Occipital lobe (tissue), 2 donors: ENCODE results near the gene SIGLEC1. TPM values are rescaled to one million over a fixed set of nuclear protein-coding genes. Genes with fewer than 3 reads are reported as not detected.
A peak's percentile ranks its signal among the peaks of the same experiment; 100 is the strongest.

Experiments
- DNase-seq: peaks from one replicate; lab custom pipeline; 2025; lab: John Stamatoyannopoulos, UW
- total RNA-seq: library from RNA; depleted of rRNA; stranded (reverse); fragments of >200 nt; gene quantifications from one replicate; pipeline ENCODE4 v1.2.3, GENCODE V29; 2014

Gene SIGLEC1
- total RNA-seq, 1 donor from 2014 or later: 0.16 TPM

DNA sequence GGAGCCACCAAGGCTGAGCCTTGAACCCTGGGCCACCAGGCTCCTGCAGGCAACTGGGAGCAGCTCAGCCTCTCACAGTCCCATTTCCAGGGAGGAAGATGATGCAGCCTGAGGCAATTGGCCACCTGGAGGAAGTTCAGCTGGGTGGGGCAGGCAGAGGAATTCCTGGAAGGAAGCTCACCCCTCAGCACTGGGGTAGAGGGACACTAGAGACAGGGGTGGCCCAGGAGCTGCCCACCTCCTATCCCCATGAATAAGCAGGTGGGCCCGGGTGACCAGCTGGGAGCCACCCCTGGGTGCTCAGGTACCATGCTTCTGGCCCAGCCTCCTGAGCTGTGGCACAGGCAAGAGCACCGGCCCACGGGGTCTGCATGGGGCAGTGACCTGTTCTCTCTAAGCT is 16.5 kb upstream of the SIGLEC1 start:
- no peak for DNase-seq

GRCh38 chr20:3728354-3728753 is 16.0 kb upstream of the SIGLEC1 start:
- no peak for DNase-seq

GRCh38 chr20:3727401-3728021 is 15.1 kb upstream of the SIGLEC1 start:
- peak; percentile 23 for DNase-seq

GRCh38 chr20:3724356-3724755 is 12.0 kb upstream of the SIGLEC1 start:
- DNase-seq: no peak

- DNase-seq: no peak
Measured at GRCh38 chr20:3723284-3723683, 10.9 kb upstream of the SIGLEC1 start.

GRCh38 chr20:3721912-3722311 is 9.5 kb upstream of the SIGLEC1 start:
- DNase-seq: no peak

DNA sequence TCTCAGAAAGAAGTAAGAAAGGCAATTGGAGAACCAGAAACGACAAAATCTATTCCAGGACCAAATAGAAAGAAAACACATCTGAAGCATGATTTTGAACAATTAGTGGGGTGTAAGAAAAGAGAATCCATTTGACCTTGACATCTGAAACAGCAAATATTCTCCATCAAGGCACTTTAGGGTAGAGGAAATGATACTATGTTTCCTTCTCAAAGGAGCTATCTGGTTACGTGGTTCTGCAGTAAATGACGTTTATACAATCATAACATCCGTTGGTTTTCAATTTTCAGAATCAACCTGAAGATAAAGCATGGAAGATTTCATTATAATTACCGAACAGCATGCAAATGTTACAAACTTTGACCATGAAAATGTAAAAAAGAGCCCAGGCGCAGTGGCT is 8.2 kb upstream of the SIGLEC1 start:
- DNase-seq: no peak

DNA sequence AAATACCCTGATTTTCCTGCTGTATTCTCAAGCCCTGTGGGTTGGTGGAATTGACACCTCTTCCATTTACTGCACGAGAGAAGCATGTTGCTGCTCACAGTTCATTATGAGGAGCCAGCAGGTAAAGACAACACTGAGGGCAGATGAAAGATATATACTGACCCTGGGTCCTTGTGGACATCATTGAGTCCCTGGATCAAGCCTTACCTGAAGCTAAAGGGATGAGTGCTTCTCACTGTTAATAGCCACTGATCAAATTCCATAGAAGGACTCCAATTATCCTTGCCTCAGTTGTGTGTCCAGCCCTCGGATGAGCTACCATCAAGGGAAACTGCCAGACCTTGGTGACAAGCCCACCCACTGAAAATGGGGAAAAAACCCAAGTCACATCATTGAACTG is 7.7 kb upstream of the SIGLEC1 start:
- no peak for DNase-seq

GRCh38 chr20:3719046-3719445 is 6.6 kb upstream of the SIGLEC1 start:
- DNase-seq: no peak

- no peak for DNase-seq
Measured at GRCh38 chr20:3716195-3716834, 3.9 kb upstream of the SIGLEC1 start.

GRCh38 chr20:3714092-3714491 is 1.7 kb upstream of the SIGLEC1 start:
- no peak for DNase-seq

DNA sequence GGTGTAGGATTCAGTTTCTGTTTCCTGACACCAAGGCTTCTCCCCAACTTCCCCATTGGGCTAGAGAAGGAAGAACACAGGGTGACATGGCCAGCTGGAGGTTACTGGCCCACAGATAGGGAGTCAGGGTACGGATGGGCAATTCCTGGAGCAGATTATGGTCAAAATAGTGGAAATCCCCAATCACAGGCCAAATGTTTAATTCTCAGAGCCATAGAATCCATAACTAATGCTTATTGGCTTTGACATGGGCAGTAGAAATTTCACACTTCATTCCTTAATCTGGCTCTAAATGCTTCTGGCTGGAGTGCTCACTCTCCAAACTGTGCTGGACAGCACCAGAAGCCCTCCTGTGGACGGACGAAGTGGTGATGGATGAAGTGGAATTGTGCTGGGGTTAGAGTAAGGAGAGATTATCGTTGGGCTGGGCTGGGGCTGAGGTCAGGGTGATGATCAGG is 887 bp downstream of the SIGLEC1 start:
- DNase-seq: no peak

DNA sequence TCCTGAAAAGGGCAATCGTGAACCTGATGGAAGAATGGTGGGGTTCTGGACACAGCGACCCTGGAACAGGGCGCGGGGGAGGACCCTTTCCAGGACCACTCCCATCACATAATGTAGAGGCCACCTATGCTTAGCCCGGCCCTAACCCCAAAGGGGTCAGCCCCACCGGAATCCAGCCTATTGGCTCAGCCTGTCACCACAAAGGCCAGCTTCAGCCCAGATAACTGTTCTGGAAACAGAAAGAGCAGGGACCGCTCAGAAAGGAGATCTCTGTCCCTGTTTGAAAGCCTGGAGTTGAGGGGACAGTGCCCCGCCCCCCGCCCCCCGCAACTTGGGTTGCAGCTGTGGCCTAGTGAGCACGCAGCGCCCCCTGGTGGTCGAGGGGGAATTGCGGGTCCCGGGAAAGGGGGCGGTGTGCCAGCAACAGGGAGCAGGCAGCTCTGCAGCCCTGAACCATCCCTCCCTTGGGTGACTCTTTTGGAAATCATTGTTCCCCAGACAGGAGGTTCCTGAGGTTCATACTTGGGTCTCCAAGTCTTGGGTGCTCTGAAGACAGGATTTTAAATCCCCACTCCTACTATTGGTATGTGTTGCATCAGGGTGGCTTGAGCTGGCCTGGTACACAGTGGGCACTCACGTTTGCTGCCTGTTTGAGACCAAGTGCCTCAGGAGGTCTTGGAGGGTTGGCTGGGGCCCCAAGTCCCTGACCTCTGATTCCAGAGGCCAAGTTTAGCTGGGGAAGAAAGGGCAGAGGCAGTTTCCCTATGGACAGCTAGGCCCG is 1.5 kb downstream of the SIGLEC1 start:
- peak; percentile 37 for DNase-seq

- no peak for DNase-seq
Measured at GRCh38 chr20:3710011-3710466, 2.4 kb downstream of the SIGLEC1 start.

DNA sequence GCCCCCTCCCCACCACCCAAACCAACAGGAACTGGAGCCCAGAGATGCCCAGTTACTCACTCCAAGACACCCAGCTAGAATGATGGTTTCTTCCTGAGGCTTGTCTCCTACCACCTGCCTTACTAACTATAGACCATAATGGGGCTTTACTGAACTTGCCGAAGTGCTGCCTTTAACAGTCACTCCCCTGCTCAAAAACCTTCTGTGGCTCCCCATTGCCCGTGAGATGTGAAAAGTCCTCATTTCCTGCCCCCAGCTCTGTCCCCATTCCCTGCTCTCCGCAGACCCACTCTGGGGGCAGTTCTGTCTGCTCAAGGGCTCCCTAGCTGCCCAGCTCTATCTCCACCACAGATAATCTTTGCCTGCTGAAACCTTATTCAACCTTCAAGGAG is 4.9 kb downstream of the SIGLEC1 start:
- no peak for DNase-seq

- no peak for DNase-seq
Measured at GRCh38 chr20:3706774-3707507, 5.5 kb downstream of the SIGLEC1 start.

- no peak for DNase-seq
Measured at GRCh38 chr20:3705970-3706739, 6.2 kb downstream of the SIGLEC1 start.

DNA sequence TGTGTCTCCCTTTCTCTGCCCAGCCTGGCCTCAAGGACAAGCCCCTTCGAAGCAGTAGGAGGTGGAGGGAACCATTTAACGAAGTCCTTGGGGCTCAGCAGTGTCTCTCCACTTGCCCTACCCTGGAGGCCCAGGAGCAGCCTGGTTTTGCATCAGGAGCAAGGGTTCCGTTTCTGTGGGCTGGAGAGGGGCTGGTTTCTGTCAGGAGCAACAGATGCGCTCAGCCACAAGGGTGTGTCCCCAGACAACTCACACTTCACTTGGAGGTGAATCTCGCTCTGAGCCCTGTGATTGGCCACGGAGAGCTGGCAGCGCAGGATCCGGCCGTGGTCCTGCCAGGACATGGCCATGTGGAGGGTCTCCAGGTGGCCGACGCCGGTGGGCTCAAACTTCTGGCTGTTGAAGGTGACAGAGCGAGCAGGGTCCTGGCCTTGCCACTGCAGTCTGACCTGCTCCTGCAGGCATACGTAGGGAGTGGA is 6.9 kb downstream of the SIGLEC1 start:
- DNase-seq: no peak

- DNase-seq: no peak
Measured at GRCh38 chr20:3704087-3704486, 8.3 kb downstream of the SIGLEC1 start.

DNA sequence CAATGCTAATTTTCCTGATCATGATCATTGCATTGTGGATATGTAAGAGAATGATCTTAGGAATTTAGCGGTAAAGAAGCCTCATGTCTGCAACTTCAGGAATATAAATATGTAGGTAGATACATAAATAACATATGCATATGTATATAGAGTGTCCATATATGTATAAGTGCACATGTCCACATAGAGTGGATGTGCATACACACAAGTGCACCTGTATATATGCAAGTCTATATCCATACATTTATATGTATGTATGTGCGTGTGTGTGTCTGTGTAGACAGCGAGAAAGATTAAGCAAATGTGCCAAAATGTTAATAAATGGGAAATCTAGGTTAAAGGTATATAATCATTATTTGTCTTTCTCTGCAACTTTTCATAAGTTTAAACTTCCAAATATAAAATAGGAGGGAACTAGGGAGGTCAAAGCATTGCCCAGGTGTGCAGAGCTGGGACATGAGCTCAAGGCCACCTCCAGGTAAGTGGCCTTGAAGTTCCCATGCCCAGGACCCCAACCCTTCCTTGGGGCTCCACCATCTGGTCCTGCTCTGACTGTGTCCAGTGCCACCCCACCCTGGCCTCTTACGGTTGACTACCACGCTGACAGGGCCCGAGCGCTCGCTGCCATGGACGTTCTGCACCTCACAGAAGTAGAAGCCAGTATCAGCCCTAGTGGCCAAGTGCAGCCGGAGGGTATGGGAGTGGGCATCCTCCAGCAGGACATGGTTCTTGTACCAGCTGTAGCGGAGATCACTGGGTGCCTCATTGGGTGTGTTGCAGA is 9.6 kb downstream of the SIGLEC1 start:
- no peak for DNase-seq
